Stimulated activated CD4-positive, alpha-beta T cell treated with anti-CD3 and anti-CD28 coated beads, Interleukin-1b, Interleukin-23, amount 100 ng/mL, for 1 hour (primary cell): ENCODE data around the gene NRCAM.

Source experiments
- DNase-seq, 2 donors: peaks; one replicate each; pipeline ENCODE4 v3.0.0-alpha.2; 2020; ENCODE audit warnings: low read depth in 2 of 2

The NRCAM gene

DNA sequence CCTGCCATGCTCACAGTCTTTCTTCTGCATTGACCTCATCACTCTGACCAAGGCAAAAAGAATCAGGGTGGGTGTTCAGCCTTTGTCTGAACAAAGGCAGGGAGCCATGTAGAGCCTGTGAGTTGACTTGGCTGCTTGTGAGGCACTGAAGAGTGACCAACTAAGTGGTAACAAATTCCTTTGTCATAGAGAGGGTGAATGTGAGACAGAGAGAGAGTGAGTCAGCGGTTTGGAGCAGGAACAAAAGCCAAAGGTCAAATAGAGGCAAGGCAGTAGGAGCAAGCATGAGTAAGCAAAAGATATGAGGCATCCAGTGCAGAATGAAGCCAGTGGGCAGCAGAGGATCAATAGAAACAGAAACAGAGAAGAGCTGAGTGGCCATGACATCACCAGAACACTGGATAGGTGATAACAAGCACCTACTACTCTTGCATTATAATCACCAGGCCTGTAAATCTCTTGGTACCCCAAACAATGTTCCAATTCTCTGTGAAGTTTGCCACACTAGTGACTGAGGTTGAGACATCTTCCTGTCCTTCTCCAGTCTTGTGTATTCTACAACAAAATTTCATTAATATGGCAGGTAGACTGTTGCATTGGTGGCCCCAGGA, 209.9 kb downstream of the NRCAM start:
- DNase-seq: no peak

DNA sequence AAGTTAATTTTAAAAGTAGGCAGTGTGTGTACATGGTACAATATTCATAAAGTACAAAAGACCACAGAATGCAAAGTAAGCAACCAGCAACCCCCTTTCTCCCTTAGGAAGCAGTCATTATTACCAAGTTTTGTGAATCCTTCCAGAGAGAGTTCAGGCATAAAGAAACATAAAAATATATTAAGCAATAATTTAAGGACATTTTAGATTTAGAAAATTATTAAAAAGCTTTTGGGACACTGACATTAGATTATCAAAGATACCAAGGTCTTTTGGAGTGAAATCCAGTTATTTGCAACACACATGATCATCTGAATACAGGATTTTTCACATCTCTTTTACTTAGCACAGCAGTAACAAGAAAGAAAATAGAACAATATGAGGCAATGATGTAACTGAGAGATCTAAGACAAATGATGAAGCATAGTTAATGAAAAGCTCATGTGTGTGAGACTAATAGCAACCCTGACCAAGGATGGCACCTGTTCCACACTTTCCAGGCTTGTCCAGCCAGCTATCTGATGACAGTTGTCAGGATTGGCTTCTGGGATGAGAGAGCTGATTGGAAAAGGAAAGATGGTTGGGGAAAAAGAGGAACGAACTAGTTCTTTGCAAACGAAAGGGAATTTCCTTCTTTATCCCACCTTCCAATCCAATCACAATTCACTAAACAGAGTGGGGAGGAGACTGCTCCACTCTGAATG, 210.6 kb downstream of the NRCAM start:
- DNase-seq: no peak

DNA sequence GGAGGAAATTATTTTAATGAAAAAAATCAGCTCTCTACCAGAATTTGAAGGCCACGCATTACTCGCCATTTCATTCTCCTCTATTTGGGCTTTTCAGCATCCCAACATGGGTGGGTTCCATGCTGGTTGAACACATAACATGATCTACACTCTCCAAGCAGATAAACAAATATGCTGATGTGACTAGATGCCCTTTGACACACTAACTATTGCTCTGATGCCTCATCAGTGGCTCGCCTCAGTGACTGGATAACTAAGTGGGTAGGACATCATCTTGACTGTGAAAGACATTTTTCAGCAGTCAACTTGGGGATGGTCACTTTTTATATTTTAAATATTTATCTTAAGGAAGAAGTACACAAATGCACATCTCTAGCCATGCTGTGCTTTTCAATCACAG, 212.1 kb downstream of the NRCAM start:
- no peak for DNase-seq

DNA sequence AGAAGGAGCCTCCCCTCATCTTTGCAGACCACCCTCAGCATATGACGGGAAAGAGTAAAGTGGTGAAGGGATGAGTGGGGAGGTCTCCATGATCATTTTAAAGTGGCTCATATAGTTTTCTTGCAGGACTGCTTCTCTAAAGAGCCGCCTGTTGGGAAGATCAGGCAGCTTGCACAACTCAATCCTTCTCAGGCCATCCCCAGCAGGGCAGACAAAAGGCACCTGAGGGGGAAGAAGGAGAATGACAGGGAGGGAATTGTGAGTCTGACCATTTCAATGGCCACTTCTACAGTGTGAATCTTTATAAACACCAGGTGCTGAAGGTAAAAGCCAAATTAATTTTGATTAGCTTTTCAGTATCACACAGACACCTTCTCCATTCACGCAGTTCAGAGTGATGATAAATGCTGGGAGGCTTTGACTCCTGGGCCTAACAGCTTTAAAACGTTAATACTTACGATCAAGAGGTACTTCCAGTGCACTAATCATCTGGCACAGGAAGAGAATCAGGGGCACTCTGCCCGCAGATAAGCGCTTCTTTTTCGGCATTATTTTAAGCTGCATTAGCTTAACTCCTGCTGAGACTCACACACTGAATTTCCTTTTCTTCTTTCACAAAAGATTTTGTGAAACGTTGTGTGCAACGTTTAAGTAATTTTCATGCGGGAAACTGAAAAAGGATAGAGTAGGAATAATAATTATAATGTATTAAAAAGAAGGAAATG, 216.6 kb downstream of the NRCAM start:
- no peak for DNase-seq

DNA sequence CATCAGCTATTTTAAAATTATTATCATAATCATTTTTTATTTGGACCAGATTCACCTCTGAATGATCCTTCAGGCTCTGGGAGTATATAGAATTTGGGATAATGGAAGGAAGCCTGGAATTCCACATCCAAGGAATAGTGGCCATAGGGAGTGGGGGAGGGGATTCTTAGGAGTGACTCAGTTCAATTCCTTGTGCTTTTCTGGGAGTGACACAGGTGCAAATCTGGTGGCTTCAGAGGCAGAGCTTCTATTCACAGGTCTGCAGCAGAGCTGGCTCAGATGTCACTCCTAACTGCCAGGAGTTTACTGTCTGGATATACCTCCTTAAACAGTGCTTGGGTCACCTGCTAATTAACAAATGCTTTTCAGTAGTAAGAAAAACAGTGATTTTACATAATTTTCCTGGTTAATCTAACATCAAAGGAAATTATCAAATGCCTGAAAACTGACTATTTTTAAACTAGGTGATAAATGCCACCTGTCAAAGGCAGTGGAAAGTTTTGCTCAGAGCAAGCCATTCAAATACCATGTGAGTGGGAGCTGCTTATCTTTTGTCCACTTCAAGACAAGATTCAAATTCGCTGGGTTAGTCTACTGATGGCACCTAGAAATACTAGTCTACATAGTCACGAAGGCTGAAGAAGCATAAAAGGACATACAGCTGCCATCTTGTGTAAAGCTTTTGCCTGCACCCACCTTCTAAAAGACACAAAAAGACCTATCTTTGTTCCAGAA, 219.4 kb downstream of the NRCAM start:
- no peak for DNase-seq

DNA sequence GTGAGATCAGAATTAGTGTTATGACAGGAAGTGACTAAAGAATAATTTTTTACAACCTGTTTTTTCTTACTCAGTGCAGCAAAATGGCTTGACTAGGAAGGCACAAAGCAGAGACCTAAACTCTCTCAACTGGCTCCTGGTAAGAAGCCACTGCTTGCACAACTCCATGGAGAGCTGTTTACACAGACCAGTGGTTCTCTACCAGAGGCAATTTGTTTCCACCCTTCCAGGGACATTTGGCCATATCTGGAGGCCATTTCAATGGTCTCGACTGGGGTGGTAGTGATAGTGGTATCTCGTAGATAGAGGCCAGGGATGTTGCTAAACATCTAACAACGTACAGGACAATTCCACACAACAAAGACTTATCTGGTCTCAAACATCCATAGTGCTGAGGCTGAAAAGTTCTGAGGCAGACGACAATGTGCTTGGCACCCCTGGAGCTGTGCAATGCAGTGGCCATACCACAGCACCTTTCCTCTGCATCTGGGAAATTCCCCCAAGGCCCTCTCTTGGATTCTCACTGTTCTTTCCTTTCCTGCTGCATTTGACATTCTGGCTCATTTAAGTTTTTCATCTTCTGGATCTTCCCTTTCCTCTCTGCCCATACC, 220.7 kb downstream of the NRCAM start:
- no peak for DNase-seq

DNA sequence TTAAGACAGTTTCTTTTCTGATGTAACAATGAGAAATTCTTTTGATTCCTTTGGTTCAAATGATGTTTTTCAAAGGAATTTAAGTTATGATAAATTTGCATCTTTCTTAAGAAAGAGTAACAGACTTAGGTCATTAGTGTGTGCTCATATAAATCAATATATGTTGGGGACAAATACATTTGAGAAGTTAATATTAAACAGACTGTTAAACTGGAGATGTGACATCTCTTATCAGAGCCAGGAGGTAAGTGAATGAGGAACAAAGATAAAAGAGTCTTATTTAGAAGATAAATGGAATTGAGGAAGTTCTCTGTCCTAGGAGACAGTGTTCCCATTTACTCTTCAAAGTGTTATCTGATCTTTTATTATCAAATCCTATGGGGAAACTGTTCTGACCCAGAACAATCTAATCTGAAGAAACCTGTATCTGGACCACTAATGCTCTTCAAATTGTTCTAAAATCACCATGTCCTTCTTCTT, 221.2 kb downstream of the NRCAM start:
- no peak for DNase-seq

DNA sequence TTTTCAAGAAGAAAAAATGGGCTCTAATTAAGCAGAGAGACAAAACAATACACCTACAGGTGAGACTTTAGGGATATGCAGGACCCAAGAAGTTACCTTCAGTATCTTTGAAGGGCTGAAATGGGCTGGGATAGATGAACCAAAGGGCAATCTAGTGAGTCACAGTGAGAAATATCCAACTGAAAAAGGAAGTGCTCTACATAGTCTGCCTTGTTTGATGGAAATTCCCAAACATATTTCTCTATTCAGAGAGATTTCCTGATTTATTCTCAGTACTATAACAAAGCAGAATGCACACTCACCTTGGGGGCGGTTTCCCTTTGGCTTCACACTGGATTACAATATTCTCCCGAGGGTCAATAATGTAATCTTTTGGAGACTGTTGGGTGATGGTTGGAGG, 222.0 kb downstream of the NRCAM start:
- no peak for DNase-seq

DNA sequence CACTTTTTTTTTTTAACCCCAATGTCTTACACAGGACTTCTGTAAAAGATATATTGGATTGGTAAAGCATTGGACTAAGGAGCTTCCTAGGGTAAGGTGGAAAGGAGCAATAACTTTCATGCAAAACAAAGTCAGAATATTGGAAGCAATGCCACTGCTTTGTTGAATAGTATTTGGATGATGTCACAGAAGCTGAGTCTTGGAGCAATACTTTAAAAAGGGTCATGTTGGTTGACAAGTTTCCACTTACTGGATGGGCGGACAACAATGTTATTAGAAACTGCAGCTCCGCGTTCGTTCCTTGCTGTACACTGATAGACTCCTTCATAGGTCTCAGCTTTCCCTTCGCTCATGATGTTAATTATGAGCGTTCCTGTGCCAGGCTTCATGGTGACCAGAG, 224.2 kb downstream of the NRCAM start:
- no peak for DNase-seq

DNA sequence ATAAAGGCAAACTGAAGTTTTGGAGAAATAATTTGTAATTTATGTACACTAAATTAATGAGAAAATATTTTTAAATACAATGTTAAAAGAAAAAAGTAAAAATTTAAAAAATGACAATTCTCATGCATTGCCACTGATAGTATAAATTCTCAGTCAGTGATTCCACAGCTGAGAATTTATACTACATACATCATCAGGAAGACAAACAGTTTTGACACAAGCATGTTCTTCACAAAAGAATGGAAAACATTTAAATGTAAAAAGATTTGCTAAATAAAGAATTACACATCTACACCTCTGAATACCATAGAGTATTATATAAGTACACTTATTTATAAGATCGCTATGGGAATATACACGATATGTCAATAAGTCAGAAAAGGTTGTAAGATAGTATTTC, 225.0 kb downstream of the NRCAM start:
- DNase-seq: no peak

DNA sequence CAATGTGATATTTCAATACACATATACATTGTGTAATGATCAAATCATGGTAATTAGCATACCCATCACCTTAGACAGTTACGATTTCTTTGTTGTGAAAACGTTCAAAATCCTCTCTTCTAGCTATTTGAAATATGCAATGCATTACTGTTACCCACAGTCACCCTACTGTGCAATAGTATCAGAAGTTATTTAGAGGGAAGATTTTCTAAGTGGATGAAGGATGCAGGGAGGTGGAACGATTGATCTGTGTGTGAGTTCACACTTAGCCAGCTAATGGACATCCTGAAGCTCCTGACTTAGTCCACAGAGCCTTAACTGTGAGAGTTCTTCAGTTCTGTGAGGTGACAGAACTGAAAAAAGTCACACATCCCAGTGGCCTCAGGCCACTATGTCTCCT, 228.9 kb downstream of the NRCAM start:
- DNase-seq: no peak

DNA sequence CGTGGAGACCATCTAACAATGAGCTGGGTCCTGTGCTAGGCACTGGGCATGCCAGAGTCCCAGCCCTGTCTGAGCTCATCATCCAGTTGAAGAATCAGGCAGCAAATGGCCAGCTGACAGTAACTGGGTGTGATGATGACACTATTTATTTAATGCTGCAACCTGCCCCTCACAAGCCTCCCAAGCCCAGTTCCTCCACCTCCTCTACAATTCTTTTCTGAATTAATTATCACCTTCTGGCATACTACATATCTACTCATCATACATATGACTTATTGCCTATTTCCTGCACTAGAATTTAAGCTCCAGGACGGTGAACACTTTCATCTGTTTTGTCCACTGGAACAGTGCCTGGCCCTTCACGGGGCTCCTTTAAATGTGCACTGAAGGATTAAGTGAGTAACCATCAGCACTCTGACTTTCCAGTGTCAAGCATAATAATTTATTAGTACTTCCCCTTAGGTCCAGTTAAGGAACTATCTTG, 229.4 kb downstream of the NRCAM start:
- no peak for DNase-seq

DNA sequence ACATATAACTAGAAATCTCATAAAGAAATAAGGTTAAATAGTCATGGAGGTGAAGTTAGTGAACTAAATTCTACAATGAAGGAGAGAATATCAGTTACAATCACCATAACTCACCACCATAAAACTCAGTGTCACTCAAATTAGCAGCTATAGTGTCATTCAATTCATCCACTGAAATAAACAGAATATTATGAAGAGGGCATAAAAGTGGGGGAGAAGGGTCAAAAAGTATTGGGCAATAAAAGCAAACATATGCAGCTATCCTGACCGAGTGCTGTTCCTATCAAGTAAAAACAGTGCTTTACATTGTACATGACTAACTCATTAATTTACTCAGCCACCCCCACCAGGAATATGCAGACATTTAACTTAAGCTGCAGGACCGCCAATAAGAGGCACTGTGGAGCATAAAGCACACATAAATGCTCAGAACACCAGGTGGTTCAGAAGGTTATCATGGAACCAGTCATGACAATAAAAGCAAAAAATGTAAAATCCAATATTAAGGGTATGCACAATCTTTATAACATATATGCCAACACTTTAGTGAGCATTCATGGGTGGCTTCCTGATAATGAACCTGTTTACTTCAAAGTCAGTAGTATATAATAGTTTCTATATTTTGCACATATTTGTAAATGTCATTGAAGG, 230.6 kb downstream of the NRCAM start:
- no peak for DNase-seq

DNA sequence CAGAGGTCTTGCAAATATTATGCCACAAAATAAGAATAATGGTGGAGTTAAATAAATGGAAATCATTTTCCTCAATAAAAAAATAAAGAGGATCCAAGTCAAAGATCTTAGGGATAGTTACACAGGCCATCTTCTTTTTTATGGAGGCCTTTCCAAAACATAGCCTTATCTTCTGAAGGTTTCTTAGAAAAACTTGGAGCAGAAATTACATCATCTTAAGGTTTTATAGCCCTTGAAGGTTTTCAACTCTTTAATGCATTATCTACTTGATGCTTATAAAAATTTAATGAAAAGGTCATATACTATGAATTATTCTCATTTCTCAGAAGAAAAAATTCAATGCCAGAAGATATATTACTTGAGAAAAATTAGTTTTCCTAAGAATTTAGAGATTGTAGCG, 231.8 kb downstream of the NRCAM start:
- DNase-seq: no peak

DNA sequence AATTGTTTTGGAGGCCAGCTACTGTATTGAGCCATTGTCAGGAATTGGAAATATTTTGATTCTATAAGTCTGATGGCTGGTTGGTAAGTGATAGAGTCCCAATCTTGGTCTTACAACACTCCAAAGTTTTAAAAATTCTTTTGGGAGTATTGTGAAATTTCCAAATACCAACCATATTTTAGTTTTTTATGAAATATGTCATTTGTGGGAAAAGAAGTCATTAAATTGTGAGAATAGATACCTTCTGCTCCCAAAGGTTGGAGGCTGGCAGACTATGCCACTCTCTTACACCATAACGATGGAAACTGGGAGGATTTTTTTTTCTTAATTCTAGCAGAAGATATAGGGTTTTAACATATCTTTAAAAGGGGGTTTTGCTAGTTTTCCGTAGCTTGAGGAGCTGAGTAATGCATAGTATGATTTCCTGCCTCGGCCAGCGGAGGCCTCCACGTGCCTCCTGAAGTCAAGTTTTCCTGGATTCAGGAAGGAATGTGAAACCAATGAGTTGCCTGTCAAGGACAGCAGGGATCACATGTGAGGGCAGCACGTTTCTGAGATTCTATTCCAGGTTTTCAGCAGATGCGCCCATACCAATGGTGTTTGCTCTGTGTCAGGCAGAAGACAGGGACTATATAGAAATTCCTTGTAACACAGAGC, 233.9 kb downstream of the NRCAM start:
- no peak for DNase-seq

DNA sequence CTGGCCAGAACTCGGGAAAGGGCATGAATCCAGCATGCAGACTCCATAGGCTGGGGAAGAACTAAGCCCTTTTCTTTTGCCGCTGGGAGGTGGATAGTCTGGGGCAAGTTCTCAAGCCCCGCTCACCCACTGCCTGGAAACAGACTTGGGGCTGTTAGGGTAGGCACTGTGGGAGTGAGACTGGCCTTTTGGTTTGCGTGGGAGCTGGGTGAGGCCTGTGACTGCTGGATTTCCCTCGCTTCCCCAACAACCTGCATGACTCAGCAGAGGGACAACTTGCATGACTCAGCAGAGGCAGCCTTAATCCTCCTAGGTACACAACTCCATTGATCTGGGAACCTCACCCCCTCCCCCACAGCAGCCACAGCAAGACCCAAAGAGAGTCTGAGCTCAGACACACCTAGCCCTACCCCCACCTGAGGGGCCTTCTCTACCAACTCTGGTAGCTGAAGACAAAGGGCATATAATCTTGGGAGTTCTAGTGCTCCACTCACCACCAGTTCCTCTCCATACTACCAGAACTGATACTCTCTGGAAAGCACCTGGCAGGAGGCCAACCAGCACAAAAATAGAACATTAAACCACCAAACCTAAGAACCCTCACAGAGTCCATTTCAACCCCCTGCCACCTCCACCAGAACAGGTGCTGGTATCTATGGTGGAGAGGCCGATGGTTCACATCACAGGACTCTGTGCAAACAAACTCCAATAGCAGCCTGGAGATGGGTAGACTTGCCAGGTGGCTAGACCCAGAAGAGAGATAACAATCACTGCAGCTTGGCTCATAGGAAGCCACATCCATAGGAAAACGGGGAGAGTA, 244.6 kb downstream of the NRCAM start:
- no peak for DNase-seq

DNA sequence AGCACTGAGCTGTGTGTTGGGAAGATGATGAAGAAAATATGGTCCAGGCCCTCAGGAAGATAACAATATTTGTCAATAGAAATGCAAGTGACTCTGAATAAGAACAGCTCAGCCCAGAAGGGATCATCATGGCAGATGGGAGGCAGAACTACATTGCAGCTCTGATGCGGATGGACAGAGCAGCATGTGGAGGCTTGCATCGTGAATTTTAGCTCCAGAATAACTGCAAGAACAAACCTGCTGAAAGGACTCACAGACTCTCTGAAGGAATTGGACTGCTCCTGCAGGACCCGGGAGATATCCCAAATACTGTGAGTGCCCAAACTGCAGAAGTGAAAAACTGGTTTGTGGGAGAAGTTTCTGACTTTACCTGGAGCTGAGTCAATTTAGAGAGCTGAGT, 245.4 kb downstream of the NRCAM start:
- DNase-seq: no peak

DNA sequence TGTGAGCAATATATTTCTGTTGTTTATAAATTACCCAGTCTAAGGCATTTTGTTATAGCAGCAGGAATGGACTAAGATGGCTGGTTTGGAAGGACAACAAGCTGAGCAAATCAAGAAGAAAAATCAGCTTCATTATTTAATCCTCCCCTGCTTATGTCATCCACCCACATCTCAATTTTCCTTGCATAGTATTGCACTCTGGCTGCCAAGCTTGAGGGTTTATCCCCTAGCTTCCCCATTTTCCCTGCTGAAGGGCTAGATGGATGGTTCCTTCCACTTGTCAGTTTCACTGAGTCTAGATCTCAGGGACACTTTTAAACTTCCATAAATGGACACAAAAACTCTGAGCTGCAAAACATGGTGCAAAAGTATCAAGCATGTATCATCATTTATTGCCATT, 250.9 kb downstream of the NRCAM start:
- DNase-seq: no peak

DNA sequence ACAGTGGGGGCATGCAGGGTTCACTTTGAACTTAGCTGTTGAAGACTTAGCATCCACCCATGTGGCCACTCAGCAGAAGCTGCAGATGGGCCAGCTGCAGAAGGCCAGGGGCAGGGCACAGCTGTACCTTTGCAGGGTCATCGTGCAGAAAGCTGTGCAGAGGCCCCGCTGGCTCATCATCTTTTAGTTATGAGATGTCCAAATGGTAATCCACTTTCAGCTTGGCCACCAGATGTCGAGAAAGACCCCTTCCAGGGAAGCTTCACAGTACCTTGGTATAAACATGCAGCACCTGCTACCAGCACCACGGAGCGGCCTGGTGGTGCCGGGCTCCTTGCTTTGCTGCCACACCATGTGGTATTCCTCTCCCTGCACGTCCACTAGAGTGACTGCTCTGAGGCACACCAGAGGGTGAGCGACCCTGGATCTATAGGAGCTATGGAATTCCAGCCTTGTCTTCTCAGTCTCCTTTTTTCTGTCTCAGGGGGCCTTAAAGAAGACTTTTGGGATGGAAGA, 251.9 kb downstream of the NRCAM start:
- DNase-seq: no peak

DNA sequence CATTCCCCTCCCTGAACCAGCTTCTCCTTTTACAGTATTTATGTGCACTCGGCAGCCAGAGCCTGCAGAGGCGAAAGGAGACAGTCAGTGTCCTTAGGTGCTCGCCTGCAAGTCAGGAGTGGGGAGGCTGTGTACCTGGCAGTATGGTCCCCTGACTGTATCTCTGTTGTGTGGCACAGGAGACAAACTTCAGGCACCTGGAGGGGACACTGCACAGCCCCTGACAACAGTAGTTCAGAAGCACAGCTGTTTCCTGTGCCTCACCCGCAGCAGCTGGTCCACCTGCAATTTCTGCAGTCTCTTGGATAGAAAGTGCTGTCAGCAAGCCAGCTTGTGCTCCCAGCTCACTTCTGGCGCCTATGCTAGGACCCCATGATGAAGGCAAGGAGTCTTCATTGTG, 252.7 kb downstream of the NRCAM start:
- no peak for DNase-seq
